CD4-positive, CD25-positive, alpha-beta regulatory T cell (primary cell): ENCODE measurements around the gene SPSB1. TPM values are rescaled to one million over a fixed set of nuclear protein-coding genes. Genes with fewer than 3 reads are reported as not detected.

Experiments
- ATAC-seq, 2 donors: fragments of 150-1000 bp; cut with Tn5 transposase; one replicate each; pipeline ENCODE4 v1.10.0; 2021; ENCODE audit warnings: low read depth in 2 of 2, moderate number of reproducible peaks in 2 of 2, moderate library complexity in 1 of 2
- DNase-seq, 3 donors: peaks; one replicate each; pipeline versions ENCODE4 v3.0.0 to v3.0.0-alpha.2; 2012 to 2022; ENCODE audit warnings: mixed read lengths in 1 of 3
- H3K27ac ChIP-seq: one replicate; pipeline ENCODE4 v1.7.0; 2013; ENCODE audit warnings: mild to moderate bottlenecking, low read length; ENCODE audit not compliant: insufficient read depth, poor library complexity, severe bottlenecking
- H3K27me3 ChIP-seq: one replicate; pipeline ENCODE4 v1.7.0; 2013; ENCODE audit warnings: low read length; ENCODE audit not compliant: control insufficient read depth, insufficient read depth
- H3K36me3 ChIP-seq: one replicate; pipeline ENCODE4 v1.7.0; 2013; ENCODE audit warnings: mild to moderate bottlenecking, low read length, moderate library complexity; ENCODE audit not compliant: control insufficient read depth, insufficient read depth
- H3K4me1 ChIP-seq: 2 replicates; pipeline ENCODE4 v1.7.0; 2013; ENCODE audit warnings: mild to moderate bottlenecking, low read length; ENCODE audit not compliant: insufficient read depth, control insufficient read depth, poor library complexity, severe bottlenecking
- H3K4me3 ChIP-seq: one replicate; pipeline ENCODE4 v1.7.0; 2013; ENCODE audit warnings: low read depth, mild to moderate bottlenecking, low read length, moderate library complexity
- H3K9me3 ChIP-seq, 2 experiments: 1 replicate in 1 of 2; 2 replicates in 1 of 2; pipeline ENCODE4 v1.7.0; 2013; ENCODE audit warnings: low read length in 2 of 2, mild to moderate bottlenecking in 1 of 2, moderate library complexity in 1 of 2; ENCODE audit not compliant: control insufficient read depth in 2 of 2
- H3K27ac Mint-ChIP-seq, 3 donors: one replicate each; pipeline ENCODE4 v1.8.0; 2020 to 2022; ENCODE audit warnings: mild to moderate bottlenecking in 3 of 3, mixed read lengths in 3 of 3, moderate library complexity in 2 of 3
- H3K27me3 Mint-ChIP-seq: one replicate; pipeline ENCODE4 v1.8.0; 2022; ENCODE audit warnings: mild to moderate bottlenecking, mixed read lengths
- H3K36me3 Mint-ChIP-seq: one replicate; pipeline ENCODE4 v1.8.0; 2020; ENCODE audit warnings: mixed read lengths
- H3K4me1 Mint-ChIP-seq, 4 donors: one replicate each; pipeline ENCODE4 v1.8.0; 2020 to 2022; ENCODE audit warnings: mixed read lengths in 4 of 4, mild to moderate bottlenecking in 1 of 4
- H3K4me3 Mint-ChIP-seq, 4 donors: one replicate each; pipeline ENCODE4 v1.8.0; 2020 to 2022; ENCODE audit warnings: mild to moderate bottlenecking in 4 of 4, mixed read lengths in 4 of 4, moderate library complexity in 3 of 4
- H3K9me3 Mint-ChIP-seq, 7 donors: one replicate each; pipeline ENCODE4 v1.8.0; 2020 to 2022; ENCODE audit warnings: mixed read lengths in 7 of 7, mild to moderate bottlenecking in 3 of 7, moderate library complexity in 2 of 7
- polyA plus RNA-seq, 4 donors: library from polyadenylated mRNA; unstranded; fragments of 300-500 nt; fragmentation: Illumina TruSeq; gene quantifications; one replicate each; pipeline ENCODE4 v1.2.3, GENCODE V29; 2021
- total RNA-seq: library from RNA; stranded (reverse); gene quantifications from one replicate; pipeline ENCODE4 v1.2.3, GENCODE V29; 2022

SPSB1 gene
- total and polyA plus RNA-seq, 5 donors from 2014 or later = 7.0 to 19.7 (median 12.3) TPM

GRCh38 chr1:9317591-9318417, 25.1 kb downstream of the SPSB1 start:
- H3K27ac Mint-ChIP-seq = no peak overlapping the region
- H3K4me1 Mint-ChIP-seq = peaks cover 5 to 32% (median 19%) of the 10 kb centered on the region in 4 donors
- ATAC-seq (no peak), DNase-seq (no peak)
- no peaks in the 10 kb centered on the region for H3K27me3 ChIP-seq
- no peaks in the 10 kb centered on the region for H3K27me3 Mint-ChIP-seq
- H3K9me3 ChIP-seq = no peaks in the 10 kb centered on the region
- H3K27ac ChIP-seq = no peak overlapping the region
- peaks cover 18% of the 10 kb centered on the region for H3K4me1 ChIP-seq
- no peaks in the 10 kb centered on the region for H3K9me3 Mint-ChIP-seq
- H3K4me3 Mint-ChIP-seq = no peak overlapping the region
- no peaks in the 10 kb centered on the region for H3K36me3 ChIP-seq
- no peak overlapping the region for H3K4me3 ChIP-seq
- H3K36me3 Mint-ChIP-seq = no peaks in the 10 kb centered on the region

- ATAC-seq = no peak
- DNase-seq = no peak
- Histone ChIP-seq H3K27ac (no peak overlapping the region), H3K9me3 (no peaks in the 10 kb centered on the region), H3K36me3 (no peaks in the 10 kb centered on the region), H3K4me1 (peaks cover 16% of the 10 kb centered on the region), H3K4me3 (no peak overlapping the region), H3K27me3 (no peaks in the 10 kb centered on the region)
- no peak overlapping the region for H3K27ac Mint-ChIP-seq
- peaks cover 5 to 29% (median 17%) of the 10 kb centered on the region in 4 donors for H3K4me1 Mint-ChIP-seq
- H3K4me3 Mint-ChIP-seq = no peak overlapping the region
- no peaks in the 10 kb centered on the region for H3K36me3 Mint-ChIP-seq
- H3K9me3 Mint-ChIP-seq = peaks cover 0 to 2% (median 0%) of the 10 kb centered on the region in 7 donors
- no peaks in the 10 kb centered on the region for H3K27me3 Mint-ChIP-seq
Observed at GRCh38 chr1:9319208-9319788, 26.6 kb downstream of the SPSB1 start.

GRCh38 chr1:9319789-9320519, 27.3 kb downstream of the SPSB1 start:
- H3K4me1 ChIP-seq = peaks cover 14% of the 10 kb centered on the region

GRCh38 chr1:9320520-9321479, 28.1 kb downstream of the SPSB1 start:
- Mint-ChIP-seq H3K27me3 (no peaks in the 10 kb centered on the region), H3K4me1 (peaks cover 5 to 15% (median 10%) of the 10 kb centered on the region in 4 donors), H3K36me3 (no peaks in the 10 kb centered on the region), H3K4me3 (no peak overlapping the region), H3K9me3 (peaks cover 0 to 2% (median 0%) of the 10 kb centered on the region in 7 donors), H3K27ac (peak overlapping the region in 1 of 3 donors; percentile 31)
- H3K4me3 ChIP-seq = no peak overlapping the region
- DNase-seq = no peak
- H3K27me3 ChIP-seq = no peaks in the 10 kb centered on the region
- H3K36me3 ChIP-seq = no peaks in the 10 kb centered on the region
- H3K27ac ChIP-seq = no peak overlapping the region
- no peaks in the 10 kb centered on the region for H3K9me3 ChIP-seq
- peaks cover 5% of the 10 kb centered on the region for H3K4me1 ChIP-seq
- no peak for ATAC-seq

More at GRCh38 chr1:9319789-9320519, 27.3 kb downstream of the SPSB1 start:
- Mint-ChIP-seq H3K27me3 (no peaks in the 10 kb centered on the region), H3K4me1 (peaks cover 5 to 23% (median 14%) of the 10 kb centered on the region in 4 donors), H3K9me3 (peaks cover 0 to 2% (median 0%) of the 10 kb centered on the region in 7 donors), H3K27ac (peak overlapping the region in 2 of 3 donors; percentile 11 to 43), H3K4me3 (no peak overlapping the region), H3K36me3 (no peaks in the 10 kb centered on the region)
- Histone ChIP-seq H3K27me3 (no peaks in the 10 kb centered on the region), H3K36me3 (no peaks in the 10 kb centered on the region), H3K9me3 (no peaks in the 10 kb centered on the region), H3K27ac (no peak overlapping the region), H3K4me3 (no peak overlapping the region)
- ATAC-seq (no peak), DNase-seq (no peak)

GRCh38 chr1:9321480-9321849, 28.8 kb downstream of the SPSB1 start:
- peaks cover 5 to 14% (median 9%) of the 10 kb centered on the region in 4 donors for H3K4me1 Mint-ChIP-seq
- H3K27ac Mint-ChIP-seq = no peak overlapping the region
- ATAC-seq = no peak

GRCh38 chr1:9321986-9322660, 29.4 kb downstream of the SPSB1 start:
- Mint-ChIP-seq H3K9me3 (peaks cover 0 to 2% (median 0%) of the 10 kb centered on the region in 7 donors), H3K4me1 (peaks cover 1 to 12% (median 6%) of the 10 kb centered on the region in 4 donors), H3K27ac (no peak overlapping the region), H3K36me3 (peaks cover 1% of the 10 kb centered on the region), H3K4me3 (no peak overlapping the region), H3K27me3 (no peaks in the 10 kb centered on the region)
- no peaks in the 10 kb centered on the region for H3K27me3 ChIP-seq
- H3K9me3 ChIP-seq = no peaks in the 10 kb centered on the region
- H3K36me3 ChIP-seq = no peaks in the 10 kb centered on the region
- no peak overlapping the region for H3K4me3 ChIP-seq
- no peak overlapping the region for H3K27ac ChIP-seq
- no peak for DNase-seq
- no peak for ATAC-seq
- no peaks in the 10 kb centered on the region for H3K4me1 ChIP-seq

More at GRCh38 chr1:9321480-9321849, 28.8 kb downstream of the SPSB1 start:
- no peaks in the 10 kb centered on the region for H3K27me3 ChIP-seq
- no peaks in the 10 kb centered on the region for H3K4me1 ChIP-seq
- Mint-ChIP-seq H3K9me3 (peaks cover 0 to 2% (median 0%) of the 10 kb centered on the region in 7 donors), H3K27me3 (no peaks in the 10 kb centered on the region), H3K4me3 (no peak overlapping the region), H3K36me3 (no peaks in the 10 kb centered on the region)
- DNase-seq = no peak
- no peak overlapping the region for H3K4me3 ChIP-seq
- H3K27ac ChIP-seq = no peak overlapping the region
- no peaks in the 10 kb centered on the region for H3K36me3 ChIP-seq
- no peaks in the 10 kb centered on the region for H3K9me3 ChIP-seq
